HG03378 (cell line): ENCODE data around the gene MACC1.
"Not testable (repeated sequence)": the region's sequence is repeated elsewhere in the genome, so short reads cannot be mapped to it uniquely, and the experiment has no call there.

Experiments
- ATAC-seq: cut with Tn5 transposase; IDR thresholded peaks from one replicate; pipeline ENCODE4 v1.9.1; 2021; ENCODE audit warnings: mild to moderate bottlenecking, moderate library complexity; ENCODE audit not compliant: unreplicated experiment

The MACC1 gene

DNA sequence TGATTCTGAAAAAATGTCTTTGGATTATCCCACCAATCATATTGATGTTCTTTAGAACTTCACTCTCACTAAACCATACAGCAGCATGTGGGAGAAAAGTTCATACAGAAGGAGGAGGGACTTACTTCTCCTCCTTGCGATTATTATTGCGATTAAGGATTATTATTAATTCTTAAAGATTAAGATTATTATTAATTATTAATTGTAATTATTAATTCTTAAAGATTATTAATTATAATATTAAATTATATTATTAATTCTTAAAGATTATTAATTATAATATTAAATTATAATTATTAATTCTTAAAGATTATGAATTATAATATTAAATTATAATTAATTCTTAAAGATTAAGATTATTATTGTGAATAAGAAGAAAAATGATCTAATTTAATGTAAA, 80.5 kb downstream of the MACC1 start:
- no peak for ATAC-seq

DNA sequence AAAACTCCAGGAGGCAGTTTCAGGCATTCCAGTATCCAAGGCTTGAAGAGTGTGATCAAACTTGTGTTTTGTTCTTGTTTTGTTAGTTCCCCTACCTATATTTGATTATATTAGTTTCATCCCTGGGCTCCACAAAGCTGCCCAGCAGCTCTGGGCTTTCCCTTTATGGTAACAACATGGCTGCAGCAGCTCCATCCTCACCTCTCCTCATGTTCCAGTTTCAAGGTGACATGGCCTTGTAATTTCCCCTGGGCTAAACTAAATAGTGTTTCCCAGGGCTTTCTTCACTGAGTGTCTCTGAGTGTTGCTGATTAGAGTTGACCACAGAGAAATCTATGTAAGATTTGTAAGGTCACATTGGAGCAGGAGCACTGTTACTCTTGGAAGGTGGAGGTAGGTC, 83.4 kb downstream of the MACC1 start:
- ATAC-seq, result no peak

DNA sequence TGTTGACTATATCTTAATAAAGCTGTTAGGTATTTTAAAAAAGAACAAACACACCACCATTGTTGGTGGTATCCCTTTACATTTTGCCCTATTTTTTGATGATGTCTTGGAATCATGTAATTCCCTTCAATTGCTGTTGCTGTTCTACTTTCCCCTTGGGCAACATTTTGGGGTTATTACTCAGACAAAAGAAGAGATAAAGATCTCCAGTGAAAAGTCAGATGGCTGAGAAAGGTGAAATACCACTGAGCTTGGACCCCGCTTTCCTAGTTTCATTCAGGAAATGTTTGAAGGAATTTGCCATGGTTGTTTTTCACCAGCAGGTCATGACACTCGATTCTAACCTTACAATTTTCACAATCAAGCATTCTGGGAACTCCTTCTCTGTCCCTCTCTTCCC, 84.6 kb downstream of the MACC1 start:
- no peak for ATAC-seq

DNA sequence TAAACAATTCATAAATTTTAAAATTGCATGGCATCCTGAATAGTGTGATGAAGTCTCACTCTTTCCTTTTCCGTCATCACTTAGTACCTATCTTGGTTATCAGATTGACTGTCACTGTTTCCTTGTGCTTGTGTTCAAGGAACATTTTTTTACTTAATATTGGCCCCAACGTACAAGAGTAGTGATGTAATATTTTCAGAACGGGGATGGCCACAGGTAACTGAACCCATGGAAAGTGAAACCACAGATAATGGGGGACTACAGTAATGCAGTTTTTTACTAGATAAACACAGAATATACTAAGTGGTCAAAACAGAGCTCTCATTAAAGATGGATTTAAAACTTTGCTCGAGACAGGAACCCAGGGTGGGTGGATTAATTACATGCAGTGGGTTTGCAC, 85.4 kb downstream of the MACC1 start:
- no peak for ATAC-seq

DNA sequence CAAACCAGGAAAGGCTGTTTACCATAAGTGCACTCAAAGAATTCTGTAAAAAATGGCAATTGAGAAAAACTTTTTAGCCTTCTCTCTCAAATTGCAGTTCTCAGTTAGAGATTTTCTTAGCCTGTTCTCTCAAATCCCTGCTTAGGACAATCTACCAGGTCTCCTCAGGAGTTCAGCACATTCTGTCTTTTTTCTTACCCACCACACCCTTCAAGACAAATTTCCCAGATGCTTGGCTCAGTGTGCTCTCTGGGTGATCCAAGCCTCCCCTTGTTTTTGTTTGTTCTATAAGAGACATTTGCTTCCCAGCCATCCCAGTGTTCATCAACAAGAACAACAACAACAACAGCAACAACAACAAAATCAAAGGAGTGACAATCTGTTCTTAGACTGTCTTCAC, 87.3 kb downstream of the MACC1 start:
- no peak for ATAC-seq

DNA sequence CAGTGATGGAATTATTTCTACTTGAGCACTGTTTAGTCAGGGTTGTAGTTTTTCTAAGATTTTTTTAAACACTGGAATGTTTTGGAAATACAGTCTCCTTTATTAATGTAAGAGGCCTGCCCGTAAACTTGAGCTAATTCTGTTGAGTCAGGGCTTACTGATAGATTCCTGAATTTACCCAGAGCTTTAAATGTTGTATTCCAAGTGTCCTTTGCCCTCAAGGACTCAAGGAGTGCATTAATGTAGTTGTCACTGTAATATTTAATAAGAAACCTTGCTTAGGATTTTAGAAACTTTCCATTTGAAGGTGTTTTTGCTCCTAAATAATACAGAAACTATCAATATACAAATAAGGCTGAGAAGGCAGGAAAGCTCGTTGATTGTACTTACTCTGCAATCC, 89.2 kb downstream of the MACC1 start:
- no peak for ATAC-seq

DNA sequence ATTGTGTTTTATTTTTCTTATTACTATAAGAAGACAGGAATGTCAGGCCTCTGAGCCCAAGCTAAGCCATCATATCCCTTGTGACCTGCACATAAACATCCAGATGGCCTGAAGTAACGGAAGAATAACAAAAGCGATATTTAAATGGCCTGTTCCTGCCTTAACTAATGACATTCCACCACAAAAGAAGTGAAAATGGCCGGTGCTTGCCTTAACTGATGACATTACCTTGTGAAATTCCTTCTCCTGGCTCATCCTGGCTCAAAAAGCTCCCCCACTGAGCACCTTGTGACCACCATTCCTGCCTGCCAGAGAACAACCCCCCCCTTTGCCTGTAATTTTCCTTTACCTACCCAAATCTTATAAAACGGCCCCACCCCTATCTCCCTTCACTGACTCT, 91.1 kb downstream of the MACC1 start:
- ATAC-seq, result not testable (repeated sequence)

DNA sequence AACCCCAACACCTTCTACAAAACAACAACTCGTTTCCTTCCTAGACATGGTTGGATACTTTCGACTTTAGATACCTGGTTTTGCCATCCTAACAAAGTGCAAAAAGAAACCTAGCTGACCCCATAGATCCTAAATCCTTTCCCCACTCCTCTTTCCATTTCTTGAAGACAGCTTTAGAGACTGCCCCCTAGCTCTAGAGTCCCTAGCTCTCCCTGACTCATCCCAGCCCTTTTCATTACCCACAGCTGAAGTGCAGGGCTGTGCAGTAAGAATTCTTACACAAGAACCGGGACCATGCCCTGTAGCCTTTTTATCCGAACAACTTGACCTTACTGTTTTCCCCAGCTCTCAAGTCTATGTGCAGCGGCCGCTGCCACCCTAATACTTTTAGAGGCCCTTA, 93.1 kb downstream of the MACC1 start:
- ATAC-seq, result not testable (repeated sequence)

DNA sequence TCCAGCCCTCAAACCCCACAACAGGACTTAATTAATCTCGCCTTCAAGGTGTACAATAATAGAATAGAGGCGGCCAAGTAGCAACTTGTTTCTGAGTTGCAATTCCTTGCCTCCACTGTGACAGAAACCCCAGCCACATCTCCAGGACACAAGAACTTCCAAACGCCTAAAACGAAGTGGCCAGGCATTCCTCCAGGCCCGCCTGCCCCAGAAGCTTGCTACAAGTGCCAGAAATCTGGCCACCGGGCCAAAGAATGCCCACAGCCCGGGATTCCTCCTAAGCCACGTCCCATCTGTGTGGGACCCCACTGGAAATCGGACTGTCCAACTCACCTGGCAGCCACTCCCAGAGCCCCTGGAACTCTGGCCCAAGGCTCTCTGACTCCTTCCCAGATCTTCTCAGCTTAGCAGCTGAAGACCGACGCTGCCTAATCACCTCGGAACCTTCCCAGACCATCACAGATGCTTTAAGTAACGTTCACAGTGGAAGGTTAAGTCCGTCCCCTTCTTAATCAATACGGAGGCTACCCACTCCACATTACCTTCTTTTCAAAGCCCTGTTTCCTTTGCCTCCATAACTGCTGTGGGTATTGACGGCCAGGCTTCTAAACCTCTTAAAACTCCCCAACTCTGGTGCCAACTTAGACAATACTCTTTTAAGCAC, 94.4 kb downstream of the MACC1 start:
- not testable (repeated sequence) for ATAC-seq

DNA sequence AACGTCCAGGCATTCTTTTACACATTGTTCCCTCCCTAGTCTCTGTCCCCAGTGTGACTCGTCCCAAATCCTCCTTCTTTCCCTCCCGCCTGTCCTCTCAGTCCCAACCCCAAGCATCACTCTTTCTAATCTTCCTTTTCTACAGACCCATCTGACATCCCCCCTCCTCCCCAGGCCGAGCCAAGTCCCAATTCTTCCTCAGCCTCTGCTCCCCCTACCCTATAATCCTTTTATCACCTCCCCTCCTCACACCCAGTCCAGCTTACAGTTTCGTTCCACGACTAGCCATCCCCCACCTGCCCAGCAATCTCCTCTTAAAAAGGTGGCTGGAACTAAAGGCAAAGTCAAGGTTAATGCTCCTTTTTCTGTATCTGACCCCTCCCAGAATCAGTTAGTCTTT, 95.1 kb downstream of the MACC1 start:
- ATAC-seq, result no peak

DNA sequence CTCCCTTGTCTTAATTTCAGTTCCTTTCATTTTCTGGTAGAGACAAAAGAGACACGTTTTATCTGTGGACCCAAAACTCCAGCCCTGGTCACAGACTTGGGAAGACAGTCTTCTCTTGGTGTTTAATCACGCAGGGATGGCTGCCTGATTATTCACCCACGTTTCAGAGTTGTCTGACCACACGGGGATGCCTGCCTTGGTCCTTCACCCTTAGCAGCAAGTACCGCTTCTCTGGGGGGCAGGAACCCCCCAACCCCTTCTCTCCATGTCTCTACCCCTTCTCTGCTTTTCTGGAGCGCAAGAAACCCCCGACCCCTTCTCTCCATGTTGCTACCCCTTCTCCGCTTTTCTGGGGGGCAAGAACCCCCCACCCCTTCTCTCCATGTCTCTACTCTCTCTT, 95.8 kb downstream of the MACC1 start:
- ATAC-seq, result no peak

DNA sequence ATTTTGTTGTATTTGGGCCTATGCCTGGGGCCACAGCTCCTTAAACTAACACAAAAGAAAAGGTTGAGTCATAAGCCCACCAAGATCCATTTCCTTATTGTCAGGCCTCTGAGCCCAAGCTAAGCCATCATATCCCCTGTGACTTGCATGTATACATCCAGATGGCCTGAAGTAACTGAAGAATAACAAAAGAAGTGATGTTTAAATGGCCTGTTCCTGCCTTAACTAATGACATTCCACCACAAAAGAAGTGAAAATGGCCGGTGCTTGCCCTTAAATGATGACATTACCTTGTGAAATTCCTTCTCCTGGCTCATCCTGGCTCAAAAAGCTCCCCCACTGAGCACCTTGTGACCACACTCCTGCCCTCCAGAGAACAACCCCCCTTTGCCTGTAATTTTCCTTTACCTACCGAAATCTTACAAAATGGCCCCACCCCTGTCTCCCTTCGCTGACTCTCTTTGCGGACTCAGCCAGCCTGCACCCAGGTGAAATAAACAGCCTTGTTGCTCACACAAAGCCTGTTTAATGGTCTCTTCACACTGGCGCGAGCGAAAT, 96.5 kb downstream of the MACC1 start:
- not testable (repeated sequence) for ATAC-seq

DNA sequence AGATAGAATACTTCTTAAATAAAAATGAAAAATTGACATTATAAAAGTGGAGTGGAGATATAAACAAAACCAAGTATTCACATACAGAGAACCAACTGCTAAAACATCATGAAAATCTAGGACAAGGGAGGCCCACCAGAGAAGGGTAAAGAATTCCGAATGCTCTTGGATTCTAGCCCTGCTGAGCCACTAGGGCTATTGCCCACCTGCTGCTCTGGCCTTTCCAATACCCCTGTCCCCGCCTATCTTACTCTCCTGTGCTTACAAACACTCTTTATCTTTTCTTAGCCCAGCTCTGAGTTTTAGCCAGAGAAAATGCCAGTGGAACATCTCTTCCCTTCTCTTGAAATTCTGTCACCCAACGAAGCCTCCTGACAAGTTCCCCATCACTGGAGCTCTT, 100.3 kb downstream of the MACC1 start:
- no peak for ATAC-seq

DNA sequence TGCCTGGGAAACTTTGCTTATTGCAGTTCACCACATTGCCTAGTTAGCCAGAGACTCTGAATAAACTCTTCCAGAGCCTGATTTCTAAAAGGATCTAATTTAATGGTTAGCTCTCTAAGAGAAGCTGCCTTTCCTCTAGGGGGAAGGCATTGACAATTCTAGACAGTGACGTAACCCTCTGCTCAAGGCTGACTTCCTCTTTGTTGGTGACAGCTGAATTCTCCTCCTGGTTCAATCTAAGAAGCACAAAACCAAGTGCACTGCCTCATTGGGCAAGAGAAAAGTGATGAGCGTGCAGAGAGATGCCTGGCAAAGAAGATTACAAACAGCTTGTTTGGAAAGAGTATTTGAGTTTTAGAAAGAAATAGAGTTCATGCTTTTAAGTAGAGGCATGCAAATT, 102.7 kb downstream of the MACC1 start:
- peak; percentile 87 for ATAC-seq

DNA sequence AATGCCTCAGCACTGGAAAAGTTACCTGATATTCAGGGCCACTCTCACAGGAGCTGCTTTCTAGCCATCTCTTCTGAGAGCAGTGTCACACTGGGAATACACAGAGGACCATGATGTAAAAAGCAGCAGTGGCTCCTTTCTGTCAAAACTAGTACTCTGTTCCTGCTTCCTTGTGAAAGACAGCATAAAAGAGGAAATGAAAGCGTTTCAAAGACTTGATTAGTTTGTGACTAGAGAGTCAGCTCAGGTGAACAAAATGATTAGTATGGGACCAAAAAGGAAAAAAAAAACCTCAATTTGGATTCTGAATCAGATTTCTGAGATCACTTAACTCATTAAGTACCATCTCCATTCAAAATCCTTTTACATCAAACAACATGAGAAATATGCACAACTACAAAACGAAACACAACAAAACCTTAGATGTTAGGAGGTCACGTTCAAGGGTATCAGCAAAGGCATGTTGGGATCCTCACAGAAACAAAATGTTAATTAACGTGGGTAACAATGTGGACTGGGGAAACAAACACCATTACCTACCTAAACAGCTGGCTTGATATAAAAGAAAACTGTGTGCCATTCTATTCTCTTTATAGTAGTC, 103.7 kb downstream of the MACC1 start:
- peak; percentile 92 for ATAC-seq

DNA sequence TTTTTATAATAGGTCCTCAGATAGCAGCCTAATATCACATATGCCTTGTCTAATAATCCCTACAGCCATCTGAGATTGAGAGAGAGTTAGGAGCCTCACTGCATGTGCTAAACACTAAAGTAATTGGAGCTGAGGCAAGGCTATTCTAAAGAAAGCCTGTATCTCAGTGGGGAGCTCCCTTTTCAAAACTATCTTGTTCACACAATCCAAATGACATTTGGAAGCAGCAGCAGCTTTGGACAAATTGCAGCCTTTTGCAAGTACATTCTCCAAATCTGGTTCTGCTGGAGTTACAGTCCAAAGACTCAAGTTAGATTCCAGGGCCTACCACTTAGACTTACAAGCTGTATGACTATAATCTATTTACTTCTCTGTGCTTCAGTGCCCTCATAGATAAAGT, 104.5 kb downstream of the MACC1 start:
- ATAC-seq, result no peak

DNA sequence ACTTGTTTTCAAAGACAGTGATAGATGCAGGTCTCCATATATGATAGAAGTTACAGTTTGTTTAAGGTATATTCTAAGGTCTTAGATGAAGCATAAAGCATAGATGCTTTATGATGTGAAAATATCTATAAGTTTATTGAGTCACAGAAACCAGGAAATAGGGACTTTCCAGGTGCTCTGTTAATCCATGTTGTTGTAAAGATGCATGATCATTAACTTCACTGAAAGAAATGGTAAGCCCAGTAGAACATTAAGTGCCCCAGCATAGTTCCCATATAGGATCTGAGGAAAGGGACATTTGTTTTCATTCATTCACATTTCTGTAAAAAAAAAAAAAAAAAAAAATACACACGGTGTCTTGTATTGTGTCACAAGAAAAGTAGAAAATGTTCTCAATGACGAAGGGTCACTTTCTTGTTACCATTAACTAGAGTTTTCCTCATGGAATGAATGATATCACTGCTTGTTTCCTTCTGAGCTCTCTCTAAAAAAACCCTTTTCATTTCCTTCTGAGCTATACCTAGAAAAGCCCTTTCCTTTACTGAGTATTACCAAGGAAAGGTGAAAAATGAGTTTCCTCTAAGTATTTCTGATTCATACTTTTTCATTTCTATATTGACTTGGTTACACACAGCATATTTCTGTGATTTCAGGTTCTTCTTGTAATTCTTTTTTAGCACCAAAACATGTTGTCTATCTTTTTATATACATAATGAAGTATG, 105.2 kb downstream of the MACC1 start:
- no peak for ATAC-seq

DNA sequence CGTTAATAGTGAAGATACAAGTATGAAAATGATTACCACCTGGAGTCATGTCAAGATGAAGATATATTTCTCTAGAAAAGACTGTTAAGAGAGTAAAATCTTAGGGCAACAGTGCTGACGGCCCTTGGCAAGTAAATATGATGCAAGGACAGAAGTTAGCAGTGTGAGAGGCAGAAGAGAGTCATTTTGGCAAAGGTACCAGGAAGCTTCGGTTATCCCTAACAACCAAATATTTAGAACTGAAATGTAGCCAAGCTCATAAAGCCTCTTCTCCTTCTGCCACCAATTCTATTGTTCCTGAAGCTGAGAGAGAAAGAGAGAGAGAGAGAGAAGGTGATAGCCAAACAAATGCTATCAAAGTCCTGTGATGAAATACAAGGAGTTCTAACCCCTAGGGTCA, 109.6 kb downstream of the MACC1 start:
- no peak for ATAC-seq

DNA sequence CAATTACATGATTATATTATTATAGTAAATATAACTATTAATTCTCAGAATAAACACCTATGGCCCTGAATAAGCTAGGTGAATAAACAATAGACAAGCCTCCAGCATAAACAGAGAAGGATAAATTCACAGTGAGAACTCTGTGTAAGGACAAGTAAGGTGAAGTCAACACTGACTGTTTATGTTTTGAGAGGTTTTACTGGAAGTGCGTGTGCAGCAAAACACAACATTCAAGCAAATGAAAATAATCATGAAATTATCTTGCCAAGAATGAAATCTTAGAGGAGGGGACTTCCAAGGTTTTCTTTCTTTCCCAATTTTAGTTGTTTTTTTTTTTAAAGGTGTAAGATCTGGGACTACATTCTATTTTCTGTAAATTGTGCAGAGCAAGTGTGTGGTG, 112.5 kb downstream of the MACC1 start:
- no peak for ATAC-seq

DNA sequence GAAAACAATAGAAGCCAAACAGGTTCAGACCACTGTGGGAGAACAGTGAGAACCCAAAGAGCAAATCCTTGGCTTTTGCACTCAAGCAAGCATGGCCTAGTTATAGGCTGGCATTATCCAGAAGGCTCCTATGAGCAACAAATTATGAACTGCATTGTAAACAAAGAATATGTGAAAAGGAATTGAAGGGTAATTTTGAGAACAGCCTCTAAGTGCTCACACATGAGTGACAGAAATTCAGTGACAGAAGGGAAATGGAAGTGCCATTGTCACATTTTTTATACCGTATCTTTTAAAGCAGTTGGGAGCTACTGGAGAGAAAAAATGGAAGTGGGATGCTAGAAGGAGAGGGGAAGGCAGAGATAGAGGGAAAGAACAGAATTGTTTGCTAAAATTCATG, 114.2 kb downstream of the MACC1 start:
- ATAC-seq, result no peak

DNA sequence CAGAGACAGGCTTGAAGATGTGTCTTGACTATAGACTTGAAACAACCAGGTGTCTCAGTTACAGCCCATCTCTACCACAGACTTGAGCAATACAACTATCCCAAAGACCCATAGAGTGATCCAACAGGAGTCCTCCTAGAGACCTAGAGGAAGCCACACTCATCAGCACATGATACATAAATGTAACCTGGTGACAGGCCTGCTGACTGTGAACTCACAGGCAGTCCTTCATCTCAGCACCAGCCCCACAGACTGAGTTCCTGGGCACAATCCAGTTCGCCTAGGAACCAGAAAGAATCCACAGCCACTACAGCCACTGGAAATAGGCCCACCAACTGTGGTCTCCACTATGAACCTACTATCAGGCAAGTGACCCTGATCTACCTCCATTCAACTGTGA, 121.3 kb downstream of the MACC1 start:
- no peak for ATAC-seq

DNA sequence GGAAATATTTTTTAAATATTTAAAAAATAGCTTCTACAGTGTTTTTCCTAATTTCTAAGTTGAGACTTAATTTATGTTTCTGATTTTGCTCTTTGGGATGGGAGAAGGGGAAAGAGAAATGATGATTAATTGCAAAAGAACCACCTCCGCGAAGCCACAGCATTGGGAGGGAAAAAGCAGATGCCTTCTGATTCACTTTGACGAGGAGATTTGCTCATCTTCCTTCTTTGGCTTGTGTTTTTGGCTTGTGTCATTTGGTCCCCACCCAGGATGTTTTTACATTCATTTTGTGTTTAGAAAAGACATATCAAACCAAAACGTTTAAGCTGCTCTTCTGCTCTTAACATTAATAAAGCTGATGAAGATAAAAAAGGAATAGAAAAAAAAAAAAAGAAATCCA, 121.7 kb downstream of the MACC1 start:
- no peak for ATAC-seq
